Neural progenitor cell (in vitro differentiated cells): ENCODE data around the gene NRSN2. TPM values are rescaled to one million over a fixed set of nuclear protein-coding genes. Genes with fewer than 3 reads are reported as not detected.

Experiments
- DNase-seq: peaks from one replicate; pipeline ENCODE4 v3.0.0-alpha.2; 2016; ENCODE audit warnings: low spot score
- H2AFZ ChIP-seq: fragments of 200-600 bp; sonication (generic); replicated peaks from 2 replicates; pipeline ENCODE4 v1.6.1; 2016; ENCODE audit warnings: antibody characterized with exemption
- H3F3A ChIP-seq: fragments of 200-600 bp; sonication (generic); 2 replicates; pipeline ENCODE4 v1.6.1; 2016; ENCODE audit warnings: antibody characterized with exemption, low read depth
- H3K27ac ChIP-seq: fragments of 200-600 bp; sonication (generic); 2 replicates; pipeline ENCODE4 v1.5.1; 2016; ENCODE audit warnings: mild to moderate bottlenecking
- H3K27me3 ChIP-seq: fragments of 200-600 bp; sonication (generic); 2 replicates; pipeline ENCODE4 v1.6.1; 2016; ENCODE audit warnings: mild to moderate bottlenecking, moderate library complexity
- H3K36me3 ChIP-seq: fragments of 200-600 bp; sonication (generic); 2 replicates; pipeline ENCODE4 v1.5.1; 2016
- H3K4me1 ChIP-seq: fragments of 200-600 bp; sonication (generic); 2 replicates; pipeline ENCODE4 v1.6.1; 2016; ENCODE audit warnings: mixed run types
- H3K4me2 ChIP-seq: fragments of 200-600 bp; sonication (generic); 2 replicates; pipeline ENCODE4 v1.6.1; 2016
- H3K4me3 ChIP-seq: fragments of 200-600 bp; sonication (generic); 2 replicates; pipeline ENCODE4 v1.5.1; 2016
- H3K79me2 ChIP-seq: fragments of 200-600 bp; sonication (generic); 2 replicates; pipeline ENCODE4 v1.6.1; 2016; ENCODE audit warnings: low read depth
- H3K9ac ChIP-seq: fragments of 200-600 bp; sonication (generic); 2 replicates; pipeline ENCODE4 v1.6.1; 2016
- H3K9me3 ChIP-seq: fragments of 200-600 bp; sonication (generic); 2 replicates; pipeline ENCODE4 v1.5.1; 2016; ENCODE audit warnings: low read depth
- H4K20me1 ChIP-seq: fragments of 200-600 bp; sonication (generic); 2 replicates; pipeline ENCODE4 v1.6.1; 2016; ENCODE audit warnings: low read depth
- H3K27ac Mint-ChIP-seq: 3 replicates; pipeline ENCODE4 v1.8.0; 2021; ENCODE audit warnings: mixed read lengths
- H3K27me3 Mint-ChIP-seq: 2 replicates; pipeline ENCODE4 v1.8.0; 2022; ENCODE audit warnings: low read depth, mild to moderate bottlenecking, inconsistent platforms, moderate library complexity, mixed read lengths; ENCODE audit not compliant: insufficient read depth
- H3K36me3 Mint-ChIP-seq: 3 replicates; pipeline ENCODE4 v1.8.0; 2021; ENCODE audit warnings: mixed read lengths
- H3K4me1 Mint-ChIP-seq: 3 replicates; pipeline ENCODE4 v1.8.0; 2021; ENCODE audit warnings: mixed read lengths
- H3K4me3 Mint-ChIP-seq: 3 replicates; pipeline ENCODE4 v1.8.0; 2021; ENCODE audit warnings: mild to moderate bottlenecking, moderate library complexity, mixed read lengths
- H3K9me3 Mint-ChIP-seq: 3 replicates; pipeline ENCODE4 v1.8.0; 2020; ENCODE audit warnings: mixed read lengths
- EZH2 ChIP-seq: fragments of 200-600 bp; sonication (generic); IDR thresholded peaks from 2 replicates; pipeline ENCODE4 v1.6.1; 2017; ENCODE audit warnings: antibody characterized with exemption, mild to moderate bottlenecking, moderate library complexity
- EZH2phosphoT487 ChIP-seq: fragments of 200-600 bp; sonication (generic); IDR thresholded peaks from 2 replicates; pipeline ENCODE4 v1.6.1; 2017; ENCODE audit warnings: antibody characterized with exemption
- total RNA-seq: library from RNA; depleted of rRNA; stranded (reverse); fragments of >200 nt; gene quantifications from 2 replicates; pipeline ENCODE4 v1.2.3, GENCODE V29; 2015; ENCODE audit warnings: low replicate concordance
- TF ChIP-seq, protein P1 (sequence below): fragments of 200-600 bp; sonication (generic); IDR thresholded peaks from 2 replicates; pipeline ENCODE4 v1.5.1; 2017; ENCODE audit warnings: antibody characterized with exemption, mild to moderate bottlenecking

NRSN2 gene
- total RNA-seq, 1 donor from 2014 or later, result 8.8 TPM

DNA sequence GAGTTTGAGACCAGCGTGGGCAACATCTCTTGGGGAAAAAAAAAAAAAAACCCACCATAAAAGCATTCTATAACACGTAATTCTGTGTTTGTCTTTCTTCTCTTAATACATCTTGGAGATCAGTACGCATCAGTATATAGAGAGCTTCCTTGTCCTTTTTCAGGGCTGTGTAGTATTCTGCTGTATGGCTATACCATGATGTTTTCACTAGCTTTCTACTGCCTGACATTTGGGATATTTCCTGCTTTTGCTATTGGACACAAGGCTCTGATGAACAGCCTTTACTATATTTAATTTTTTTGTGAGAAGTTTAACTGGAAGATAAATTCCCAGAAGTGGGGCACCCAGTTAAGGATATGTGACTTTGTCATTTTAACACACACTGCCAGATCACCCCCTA lies 40.6 kb downstream of the NRSN2 start:
- no peaks in the 10 kb centered on the region for H3K9me3 Mint-ChIP-seq

DNA sequence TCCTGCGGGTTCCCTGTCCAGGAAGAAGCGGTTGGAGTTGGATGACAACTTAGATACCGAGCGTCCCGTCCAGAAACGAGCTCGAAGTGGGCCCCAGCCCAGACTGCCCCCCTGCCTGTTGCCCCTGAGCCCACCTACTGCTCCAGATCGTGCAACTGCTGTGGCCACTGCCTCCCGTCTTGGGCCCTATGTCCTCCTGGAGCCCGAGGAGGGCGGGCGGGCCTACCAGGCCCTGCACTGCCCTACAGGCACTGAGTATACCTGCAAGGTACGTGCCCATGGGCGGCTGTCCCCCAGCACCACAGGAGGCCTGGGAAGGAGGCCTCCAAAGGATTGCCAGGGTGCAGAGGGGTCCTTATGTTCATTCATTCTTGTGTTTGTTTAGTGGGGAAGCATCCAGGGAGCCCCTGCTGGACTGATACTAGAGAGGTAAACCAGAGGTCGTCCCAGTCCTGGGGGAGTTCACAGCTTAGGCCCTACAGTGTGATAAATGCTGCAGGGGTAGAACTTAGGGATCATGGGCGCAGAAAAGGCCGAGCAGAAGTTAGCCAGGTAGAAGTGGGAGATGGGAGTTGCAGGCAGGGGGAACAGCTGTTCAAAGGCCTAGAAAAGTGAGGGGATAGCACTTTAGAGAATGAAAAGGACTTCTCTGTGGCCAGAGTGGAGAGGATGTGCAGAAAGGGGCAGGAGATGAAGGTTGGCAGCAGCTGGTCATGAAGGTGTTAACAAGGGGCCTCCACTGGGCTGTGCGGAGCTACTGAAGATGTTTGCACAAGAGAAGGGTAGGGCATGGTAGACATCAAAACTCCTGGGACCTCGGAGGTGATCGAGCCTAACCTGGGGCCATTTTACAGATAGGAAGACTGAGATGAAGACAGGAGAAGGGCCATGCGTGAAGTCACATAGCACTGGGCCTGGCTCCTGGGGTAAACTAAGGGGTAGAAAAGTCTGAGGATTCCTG lies 41.4 kb downstream of the NRSN2 start:
- Histone ChIP-seq H3K27me3 (peaks cover 4% of the 10 kb centered on the region), H3K4me3 (no peak overlapping the region), H3K4me2 (no peak overlapping the region), H2AFZ (no peak overlapping the region), H3K9me3 (no peaks in the 10 kb centered on the region), H3K36me3 (no peaks in the 10 kb centered on the region), H3K79me2 (no peaks in the 10 kb centered on the region), H3K9ac (no peak overlapping the region), H3K4me1 (no peaks in the 10 kb centered on the region), H3F3A (no peaks in the 10 kb centered on the region), H3K27ac (no peak overlapping the region), H4K20me1 (no peaks in the 10 kb centered on the region)
- H3K4me3 Mint-ChIP-seq, result no peak overlapping the region
- no peaks in the 10 kb centered on the region for H3K9me3 Mint-ChIP-seq
- H3K4me1 Mint-ChIP-seq, result no peaks in the 10 kb centered on the region
- peak overlapping the region; percentile 3 for H3K27ac Mint-ChIP-seq
- no peaks in the 10 kb centered on the region for H3K36me3 Mint-ChIP-seq
- H3K27me3 Mint-ChIP-seq, result peaks cover 7% of the 10 kb centered on the region
- DNase-seq, result no peak
- TF ChIP-seq EZH2 (no peak), EZH2phosphoT487 (no peak)
- TF ChIP-seq, protein P1, sequence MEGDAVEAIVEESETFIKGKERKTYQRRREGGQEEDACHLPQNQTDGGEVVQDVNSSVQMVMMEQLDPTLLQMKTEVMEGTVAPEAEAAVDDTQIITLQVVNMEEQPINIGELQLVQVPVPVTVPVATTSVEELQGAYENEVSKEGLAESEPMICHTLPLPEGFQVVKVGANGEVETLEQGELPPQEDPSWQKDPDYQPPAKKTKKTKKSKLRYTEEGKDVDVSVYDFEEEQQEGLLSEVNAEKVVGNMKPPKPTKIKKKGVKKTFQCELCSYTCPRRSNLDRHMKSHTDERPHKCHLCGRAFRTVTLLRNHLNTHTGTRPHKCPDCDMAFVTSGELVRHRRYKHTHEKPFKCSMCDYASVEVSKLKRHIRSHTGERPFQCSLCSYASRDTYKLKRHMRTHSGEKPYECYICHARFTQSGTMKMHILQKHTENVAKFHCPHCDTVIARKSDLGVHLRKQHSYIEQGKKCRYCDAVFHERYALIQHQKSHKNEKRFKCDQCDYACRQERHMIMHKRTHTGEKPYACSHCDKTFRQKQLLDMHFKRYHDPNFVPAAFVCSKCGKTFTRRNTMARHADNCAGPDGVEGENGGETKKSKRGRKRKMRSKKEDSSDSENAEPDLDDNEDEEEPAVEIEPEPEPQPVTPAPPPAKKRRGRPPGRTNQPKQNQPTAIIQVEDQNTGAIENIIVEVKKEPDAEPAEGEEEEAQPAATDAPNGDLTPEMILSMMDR, result no peak

More for the DNA sequence above, 40.6 kb downstream of the NRSN2 start:
- Histone ChIP-seq H3K27ac (no peak overlapping the region), H3K79me2 (no peaks in the 10 kb centered on the region), H4K20me1 (peaks cover 6% of the 10 kb centered on the region), H3K9me3 (no peaks in the 10 kb centered on the region), H3K9ac (no peak overlapping the region), H3K4me2 (no peak overlapping the region), H3K36me3 (no peaks in the 10 kb centered on the region), H2AFZ (no peak overlapping the region), H3K4me3 (no peak overlapping the region), H3K4me1 (no peaks in the 10 kb centered on the region), H3K27me3 (peaks cover 12% of the 10 kb centered on the region), H3F3A (no peaks in the 10 kb centered on the region)
- H3K27ac Mint-ChIP-seq, result no peak overlapping the region
- TF ChIP-seq EZH2phosphoT487 (no peak), EZH2 (no peak)
- TF ChIP-seq, protein P1, result no peak
- H3K27me3 Mint-ChIP-seq, result peaks cover 7% of the 10 kb centered on the region
- no peak for DNase-seq
- H3K4me3 Mint-ChIP-seq, result no peak overlapping the region
- H3K4me1 Mint-ChIP-seq, result no peaks in the 10 kb centered on the region
- no peaks in the 10 kb centered on the region for H3K36me3 Mint-ChIP-seq

DNA sequence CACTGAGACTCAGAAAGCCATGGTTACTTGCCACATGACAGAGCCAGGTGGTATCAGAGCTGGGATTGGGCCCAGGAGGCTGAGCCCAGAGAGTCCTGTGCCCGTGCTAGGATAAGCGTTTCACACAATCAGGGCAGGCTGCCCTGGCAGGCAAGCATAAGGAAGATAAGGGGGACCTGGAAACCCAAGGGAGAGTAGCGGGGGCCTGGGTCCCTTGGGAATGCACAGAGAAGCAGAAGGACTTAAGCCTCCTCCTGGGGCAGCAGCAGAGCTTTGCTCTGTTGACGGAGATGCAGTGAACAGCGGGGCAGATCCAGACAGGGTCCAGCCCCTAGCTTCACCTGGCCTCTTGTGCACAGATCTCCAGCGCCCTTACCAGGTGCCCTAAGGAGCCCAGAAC lies 42.3 kb downstream of the NRSN2 start:
- no peaks in the 10 kb centered on the region for H3K4me1 ChIP-seq
- no peaks in the 10 kb centered on the region for H3K4me1 Mint-ChIP-seq
- no peak for DNase-seq
- no peaks in the 10 kb centered on the region for H3K27me3 ChIP-seq
- TF ChIP-seq EZH2phosphoT487, result no peak
- no peak for TF ChIP-seq EZH2
- TF ChIP-seq, protein P1, result no peak
- no peaks in the 10 kb centered on the region for H3F3A ChIP-seq
- H3K9ac ChIP-seq, result no peak overlapping the region
- no peaks in the 10 kb centered on the region for H4K20me1 ChIP-seq
- H2AFZ ChIP-seq, result no peak overlapping the region
- no peak overlapping the region for H3K4me3 ChIP-seq
- peak overlapping the region; percentile 33 for H3K4me3 Mint-ChIP-seq
- peaks cover 2% of the 10 kb centered on the region for H3K27me3 Mint-ChIP-seq
- H3K4me2 ChIP-seq, result no peak overlapping the region
- H3K79me2 ChIP-seq, result no peaks in the 10 kb centered on the region
- H3K27ac ChIP-seq, result no peak overlapping the region
- no peaks in the 10 kb centered on the region for H3K9me3 ChIP-seq
- no peaks in the 10 kb centered on the region for H3K36me3 ChIP-seq
- H3K27ac Mint-ChIP-seq, result peak overlapping the region; percentile 54
- H3K9me3 Mint-ChIP-seq, result no peaks in the 10 kb centered on the region
- H3K36me3 Mint-ChIP-seq, result no peaks in the 10 kb centered on the region
